HepG2 (cell line): Measurements from ENCODE around the gene CYP2C19.

Experiments
- EZH2 ChIP-seq: conservative IDR thresholded peaks from 2 replicates; pipeline ENCODE4 v1.6.1; 2012; ENCODE audit warnings: mild to moderate bottlenecking, low read depth, low read length, moderate library complexity
- HNRNPLL ChIP-seq: fragments of 200-400 bp; formaldehyde crosslinking; IDR thresholded peaks from 2 replicates; pipeline ENCODE4 v1.6.1; 2017; ENCODE audit warnings: mild to moderate bottlenecking, low read depth, low read length; ENCODE audit not compliant: poor library complexity, severe bottlenecking
- MYC ChIP-seq: sonication (generic); formaldehyde crosslinking; IDR thresholded peaks from 2 replicates; pipeline ENCODE4 v1.9.0; 2021; ENCODE audit warnings: missing genetic modification reagents, borderline replicate concordance
- NKX3-1 ChIP-seq: sonication (generic); formaldehyde crosslinking; IDR thresholded peaks from 2 replicates; pipeline ENCODE4 v1.5.0; 2020; ENCODE audit warnings: missing genetic modification reagents
- NR2F6 ChIP-seq, 2 experiments: IDR thresholded peaks; 2 replicates each; pipeline ENCODE4 v1.6.1; 2016; ENCODE audit warnings: antibody characterized with exemption in 1 of 2, mild to moderate bottlenecking in 1 of 2
- RAD51 ChIP-seq: fragments of 450-650 bp; IDR thresholded peaks from 2 replicates; pipeline ENCODE4 v1.6.1; 2016; ENCODE audit warnings: borderline replicate concordance
- THYN1 ChIP-seq: sonication (generic); formaldehyde crosslinking; IDR thresholded peaks from 2 replicates; pipeline ENCODE4 v1.8.1; 2023; ENCODE audit warnings: low read depth, mild to moderate bottlenecking, moderate library complexity, missing genetic modification reagents, borderline replicate concordance
- ZFP82 ChIP-seq: sonication (generic); formaldehyde crosslinking; IDR thresholded peaks from 2 replicates; pipeline ENCODE4 v1.5.1; 2020; ENCODE audit warnings: mild to moderate bottlenecking, missing genetic modification reagents, borderline replicate concordance
- ZNF468 ChIP-seq: sonication (generic); formaldehyde crosslinking; IDR thresholded peaks from 2 replicates; pipeline ENCODE4 v1.8.0; 2022; ENCODE audit warnings: mild to moderate bottlenecking, moderate library complexity, missing genetic modification reagents
- TF ChIP-seq, protein P1 (sequence below): sonication (generic); formaldehyde crosslinking; IDR thresholded peaks from 2 replicates; pipeline ENCODE4 v1.5.0; 2020; ENCODE audit warnings: mild to moderate bottlenecking, missing genetic modification reagents, moderate library complexity

DNA sequence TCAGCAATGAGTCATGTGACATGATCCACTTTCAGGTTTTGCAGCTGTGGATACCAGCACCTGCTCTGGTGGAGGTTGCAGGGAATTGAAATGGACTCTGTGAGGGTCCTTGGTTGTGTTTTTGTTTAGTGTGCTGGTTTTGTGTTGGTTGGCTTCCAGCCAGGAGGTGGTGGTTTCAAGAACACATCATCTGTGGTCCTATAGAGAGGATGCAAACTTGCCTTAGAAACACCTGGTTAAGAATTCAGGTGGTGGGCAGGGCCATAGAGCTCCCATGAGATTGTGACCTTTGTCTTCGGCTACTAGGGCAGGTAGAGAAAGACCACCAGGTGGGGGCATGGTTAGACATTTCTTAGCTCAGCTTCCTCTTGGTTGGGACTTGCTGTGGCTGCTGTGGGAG is 116.7 kb downstream of the CYP2C19 start:
- TF ChIP-seq NR2F6 (IDR thresholded peaks at IDR 0.05) (no peak), NR2F6 (CRISPR knock-in tag; IDR thresholded peaks at IDR 0.05) (no peak), HNRNPLL (no peak), NKX3-1 (CRISPR knock-in tag) (no peak), ZFP82 (no peak), ZNF468 (CRISPR knock-in tag) (no peak), MYC (CRISPR knock-in tag) (no peak), EZH2 (no peak), THYN1 (CRISPR knock-in tag) (no peak), RAD51 (no peak)
- TF ChIP-seq, protein P1, sequence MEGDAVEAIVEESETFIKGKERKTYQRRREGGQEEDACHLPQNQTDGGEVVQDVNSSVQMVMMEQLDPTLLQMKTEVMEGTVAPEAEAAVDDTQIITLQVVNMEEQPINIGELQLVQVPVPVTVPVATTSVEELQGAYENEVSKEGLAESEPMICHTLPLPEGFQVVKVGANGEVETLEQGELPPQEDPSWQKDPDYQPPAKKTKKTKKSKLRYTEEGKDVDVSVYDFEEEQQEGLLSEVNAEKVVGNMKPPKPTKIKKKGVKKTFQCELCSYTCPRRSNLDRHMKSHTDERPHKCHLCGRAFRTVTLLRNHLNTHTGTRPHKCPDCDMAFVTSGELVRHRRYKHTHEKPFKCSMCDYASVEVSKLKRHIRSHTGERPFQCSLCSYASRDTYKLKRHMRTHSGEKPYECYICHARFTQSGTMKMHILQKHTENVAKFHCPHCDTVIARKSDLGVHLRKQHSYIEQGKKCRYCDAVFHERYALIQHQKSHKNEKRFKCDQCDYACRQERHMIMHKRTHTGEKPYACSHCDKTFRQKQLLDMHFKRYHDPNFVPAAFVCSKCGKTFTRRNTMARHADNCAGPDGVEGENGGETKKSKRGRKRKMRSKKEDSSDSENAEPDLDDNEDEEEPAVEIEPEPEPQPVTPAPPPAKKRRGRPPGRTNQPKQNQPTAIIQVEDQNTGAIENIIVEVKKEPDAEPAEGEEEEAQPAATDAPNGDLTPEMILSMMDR (CRISPR knock-in tag): no peak
